ENCODE data around the gene ZP3. TPM values are rescaled to one million over a fixed set of nuclear protein-coding genes. Genes with fewer than 3 reads are reported as not detected.
"Not testable (repeated sequence)": the region's sequence is repeated elsewhere in the genome, so short reads cannot be mapped to it uniquely, and the experiment has no call there.

ZP3 gene
- total RNA-seq, 1 donor from 2014 or later: 2.7 TPM

- intact Hi-C loops (cut with DNase I): no loop called here
- Histone ChIP-seq H3K4me1 (peaks cover 31% of the 10 kb centered on the region), H3K27me3 (no peaks in the 10 kb centered on the region), H3K4me3 (peak overlapping the region; percentile 63 to 69), H3K27ac (peak overlapping the region; percentile 91), H3K36me3 (no peaks in the 10 kb centered on the region), H3K9me3 (no peaks in the 10 kb centered on the region)
- DNase-seq (ENCODE audit: extremely low spot score in 2 of 2): peak in 1 of 2 donors; percentile 93
- TF ChIP-seq CTCF (IDR thresholded peaks at IDR 0.05) (no peak), POLR2A (IDR thresholded peaks at IDR 0.05) (peak in 1 of 2 donors; percentile 81), POLR2AphosphoS5 (IDR thresholded peaks at IDR 0.05; ENCODE audit: insufficient read depth in 1 of 2, low read depth in 1 of 2) (peak; percentile 10 to 82)
Measured at GRCh38 chr7:76393116-76394031, 31.4 kb upstream of the ZP3 start.

- Histone ChIP-seq H3K4me3 (no peak overlapping the region), H3K36me3 (no peaks in the 10 kb centered on the region), H3K27ac (no peak overlapping the region), H3K27me3 (no peaks in the 10 kb centered on the region), H3K4me1 (peaks cover 22% of the 10 kb centered on the region), H3K9me3 (no peaks in the 10 kb centered on the region)
- no peak for DNase-seq (ENCODE audit: extremely low spot score in 2 of 2)
- intact Hi-C loops (cut with DNase I): no loop called here
- no peak for TF ChIP-seq POLR2AphosphoS5 (IDR thresholded peaks at IDR 0.05; ENCODE audit: insufficient read depth in 1 of 2, low read depth in 1 of 2)
- TF ChIP-seq POLR2A (IDR thresholded peaks at IDR 0.05): no peak
- no peak for TF ChIP-seq CTCF (IDR thresholded peaks at IDR 0.05)
Measured at GRCh38 chr7:76394957-76395356, 29.8 kb upstream of the ZP3 start.

DNA sequence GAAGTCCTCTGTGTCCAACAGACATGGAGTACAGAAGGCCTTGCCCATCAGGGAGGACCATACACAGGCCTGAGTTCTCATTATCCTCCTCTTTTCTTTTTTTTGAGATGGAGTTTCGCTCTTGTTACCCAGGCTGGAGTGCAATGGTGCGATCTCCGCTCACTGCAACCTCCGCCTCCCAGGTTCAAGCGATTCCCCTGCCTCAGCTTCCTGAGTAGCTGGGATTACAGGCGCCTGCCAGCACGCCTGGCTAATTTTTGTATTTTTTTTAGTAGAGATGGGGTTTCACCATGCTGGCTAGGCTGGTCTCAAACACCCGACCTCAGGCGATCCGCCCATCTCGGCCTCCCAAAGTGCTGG is 29.2 kb upstream of the ZP3 start:
- H3K27me3 ChIP-seq; DNase-seq (ENCODE audit: extremely low spot score in 2 of 2); H3K4me3 ChIP-seq; H3K27ac ChIP-seq; H3K36me3 ChIP-seq; H3K9me3 ChIP-seq; intact Hi-C loops (cut with DNase I): not testable (repeated sequence)
- H3K4me1 ChIP-seq: peaks cover 22% of the 10 kb centered on the region

GRCh38 chr7:76395965-76396726 is 28.6 kb upstream of the ZP3 start:
- Histone ChIP-seq H3K4me3 (no peak overlapping the region), H3K9me3 (no peaks in the 10 kb centered on the region), H3K27me3 (no peaks in the 10 kb centered on the region), H3K4me1 (peaks cover 22% of the 10 kb centered on the region), H3K27ac (no peak overlapping the region), H3K36me3 (no peaks in the 10 kb centered on the region)
- intact Hi-C loops (cut with DNase I): no loop called here
- no peak for DNase-seq (ENCODE audit: extremely low spot score in 2 of 2)
- TF ChIP-seq POLR2A (IDR thresholded peaks at IDR 0.05) (no peak), POLR2AphosphoS5 (IDR thresholded peaks at IDR 0.05; ENCODE audit: insufficient read depth in 1 of 2, low read depth in 1 of 2) (no peak), CTCF (IDR thresholded peaks at IDR 0.05) (no peak)

DNA sequence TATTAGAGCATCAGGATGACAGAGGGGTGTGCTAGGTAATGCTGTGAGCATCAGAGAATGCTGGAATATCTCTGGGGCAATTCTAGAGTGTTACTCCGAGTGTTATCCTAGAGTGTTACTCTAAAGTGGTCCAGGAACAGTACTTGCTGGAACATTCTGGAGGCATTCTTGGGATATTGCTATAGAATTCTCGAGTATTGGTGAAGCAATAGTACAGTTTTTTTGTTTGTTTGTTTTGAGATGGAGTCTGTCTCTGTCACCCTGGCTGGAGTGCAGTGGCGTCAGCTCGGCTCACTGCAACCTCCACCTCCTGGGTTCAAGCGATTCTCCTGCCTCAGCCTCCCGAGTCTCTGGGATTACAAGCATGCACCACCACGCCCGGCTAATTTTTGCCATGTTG is 27.9 kb upstream of the ZP3 start:
- Histone ChIP-seq H3K36me3 (no peaks in the 10 kb centered on the region), H3K4me3 (peak overlapping the region in 1 of 2 donors; percentile 48), H3K4me1 (peaks cover 22% of the 10 kb centered on the region), H3K9me3 (no peaks in the 10 kb centered on the region), H3K27me3 (no peaks in the 10 kb centered on the region), H3K27ac (no peak overlapping the region)
- intact Hi-C loops (cut with DNase I): no loop called here
- TF ChIP-seq POLR2AphosphoS5 (IDR thresholded peaks at IDR 0.05; ENCODE audit: insufficient read depth in 1 of 2, low read depth in 1 of 2): no peak
- DNase-seq (ENCODE audit: extremely low spot score in 2 of 2): no peak
